Measurements from ENCODE around the gene KDR. TPM values are rescaled to one million over a fixed set of nuclear protein-coding genes. Genes with fewer than 3 reads are reported as not detected.

KDR gene
- total and polyA plus RNA-seq, 2 donors (not counting 1 experiment from before 2014, with no cell fraction given) = not detected

DNA sequence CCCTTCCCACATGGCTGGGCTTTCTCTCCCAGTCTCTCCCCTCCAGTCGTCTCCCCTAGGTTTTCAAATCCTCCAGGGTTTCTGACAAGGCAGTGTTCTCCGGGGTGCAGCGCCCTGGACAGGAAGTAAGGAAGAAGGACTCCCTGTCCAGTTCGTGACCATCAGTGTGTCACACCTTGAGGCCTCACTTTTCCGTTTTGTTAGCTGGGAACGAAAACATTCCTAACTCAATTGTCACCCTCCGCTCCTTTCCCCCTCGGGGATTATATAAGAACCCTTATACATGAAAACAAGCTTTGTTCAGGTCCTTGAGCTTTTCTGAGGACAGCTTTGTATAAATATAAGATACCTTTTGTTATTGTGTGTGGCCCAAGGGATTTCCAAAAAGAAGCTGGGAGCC, 92.1 kb downstream of the KDR start:
- Mint-ChIP-seq H3K4me3 (no peak overlapping the region), H3K4me1 (no peaks in the 10 kb centered on the region), H3K9me3 (ENCODE audit: insufficient read depth) (no peaks in the 10 kb centered on the region), H3K27ac (no peak overlapping the region), H3K27me3 (peaks cover 5% of the 10 kb centered on the region)
- TF ChIP-seq, protein P1, sequence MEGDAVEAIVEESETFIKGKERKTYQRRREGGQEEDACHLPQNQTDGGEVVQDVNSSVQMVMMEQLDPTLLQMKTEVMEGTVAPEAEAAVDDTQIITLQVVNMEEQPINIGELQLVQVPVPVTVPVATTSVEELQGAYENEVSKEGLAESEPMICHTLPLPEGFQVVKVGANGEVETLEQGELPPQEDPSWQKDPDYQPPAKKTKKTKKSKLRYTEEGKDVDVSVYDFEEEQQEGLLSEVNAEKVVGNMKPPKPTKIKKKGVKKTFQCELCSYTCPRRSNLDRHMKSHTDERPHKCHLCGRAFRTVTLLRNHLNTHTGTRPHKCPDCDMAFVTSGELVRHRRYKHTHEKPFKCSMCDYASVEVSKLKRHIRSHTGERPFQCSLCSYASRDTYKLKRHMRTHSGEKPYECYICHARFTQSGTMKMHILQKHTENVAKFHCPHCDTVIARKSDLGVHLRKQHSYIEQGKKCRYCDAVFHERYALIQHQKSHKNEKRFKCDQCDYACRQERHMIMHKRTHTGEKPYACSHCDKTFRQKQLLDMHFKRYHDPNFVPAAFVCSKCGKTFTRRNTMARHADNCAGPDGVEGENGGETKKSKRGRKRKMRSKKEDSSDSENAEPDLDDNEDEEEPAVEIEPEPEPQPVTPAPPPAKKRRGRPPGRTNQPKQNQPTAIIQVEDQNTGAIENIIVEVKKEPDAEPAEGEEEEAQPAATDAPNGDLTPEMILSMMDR (IDR thresholded peaks at IDR 0.05) = no peak
- no peak for TF ChIP-seq EZH2 (IDR thresholded peaks at IDR 0.05; ENCODE audit: borderline replicate concordance, insufficient read depth, low read depth, low read length, poor library complexity, severe bottlenecking)
- no peaks in the 10 kb centered on the region for H3K9me3 ChIP-seq (ENCODE audit: control extremely low read depth in 1 of 3, control insufficient read depth in 2 of 3, insufficient read depth in 1 of 3, low read length in 2 of 3)
- H3K9ac ChIP-seq (ENCODE audit: low read length) = no peak overlapping the region
- ChIA-PET POLR2A (no interaction called here), CTCF (no interaction called here)
- ATAC-seq (ENCODE audit: low read depth) = no peak
- H3K4me2 ChIP-seq (replicated peaks; ENCODE audit: low read depth, low read length, poor library complexity, severe bottlenecking) = no peak overlapping the region
- H3K4me3 ChIP-seq (ENCODE audit: control extremely low read depth in 1 of 5, extremely low read depth in 1 of 5, insufficient read depth in 1 of 5, low read depth in 2 of 5, low read length in 4 of 5) = no peak overlapping the region
- no peak for DNase-seq
- no peak overlapping the region for H3K27ac ChIP-seq (ENCODE audit: low read length in 2 of 2)
- no peaks in the 10 kb centered on the region for H3K4me1 ChIP-seq (ENCODE audit: control insufficient read depth in 2 of 2, insufficient read depth in 2 of 2, low read length in 2 of 2)
- H4K20me1 ChIP-seq (ENCODE audit: control insufficient read depth, insufficient read depth, low read length, poor library complexity, severe bottlenecking) = no peaks in the 10 kb centered on the region
- no peaks in the 10 kb centered on the region for H3K27me3 ChIP-seq (replicated peaks in 1 of 4; ENCODE audit: control extremely low read depth in 1 of 4, control insufficient read depth in 3 of 4, insufficient read depth in 4 of 4, low read length in 3 of 4)
- no peak overlapping the region for H2AFZ ChIP-seq (ENCODE audit: insufficient read depth, low read depth, low read length, poor library complexity, severe bottlenecking)
- H3K79me2 ChIP-seq (ENCODE audit: control insufficient read depth, insufficient read depth, low read length) = no peaks in the 10 kb centered on the region
- no peaks in the 10 kb centered on the region for H3K36me3 ChIP-seq (replicated peaks in 1 of 2; ENCODE audit: control extremely low read depth in 1 of 2, control insufficient read depth in 1 of 2, extremely low read depth in 1 of 2, insufficient read depth in 2 of 2, low read length in 1 of 2)
- WGBS (ENCODE audit: insufficient coverage) = 94% methylated on average over 5 of the region's 8 CpGs
- intact Hi-C loops (cut with micrococcal nuclease) = no loop called here

DNA sequence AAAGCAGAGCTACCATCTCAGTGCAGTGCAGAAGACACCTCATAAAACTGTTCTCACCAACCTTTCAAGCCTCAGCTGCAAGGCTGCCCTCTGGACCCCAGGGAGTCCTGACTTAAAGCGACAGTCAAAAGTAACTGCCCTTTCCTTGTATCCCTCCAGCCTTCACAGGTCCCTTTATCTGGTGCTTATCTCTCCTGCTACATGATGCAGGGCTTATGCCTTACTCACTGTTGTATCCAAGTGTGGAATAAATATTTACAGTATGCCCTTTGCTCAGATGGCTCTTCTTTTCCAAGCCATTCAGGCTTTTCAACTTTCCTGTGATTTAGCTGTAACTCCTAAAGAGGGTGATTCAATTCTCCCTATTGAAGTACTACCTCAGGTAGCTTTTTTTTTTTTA, 92.6 kb downstream of the KDR start:
- H3K27ac ChIP-seq (ENCODE audit: low read length in 2 of 2) = no peak overlapping the region
- POLR2A ChIA-PET = no interaction called here
- H3K4me1 Mint-ChIP-seq = no peaks in the 10 kb centered on the region

More for the DNA sequence above, 92.6 kb downstream of the KDR start:
- H3K9ac ChIP-seq (ENCODE audit: low read length) = no peak overlapping the region
- DNase-seq (no peak), ATAC-seq (ENCODE audit: low read depth) (no peak)
- no peak overlapping the region for H2AFZ ChIP-seq (ENCODE audit: insufficient read depth, low read depth, low read length, poor library complexity, severe bottlenecking)
- Mint-ChIP-seq H3K9me3 (ENCODE audit: insufficient read depth) (no peaks in the 10 kb centered on the region), H3K27ac (no peak overlapping the region), H3K4me3 (no peak overlapping the region), H3K27me3 (peaks cover 5% of the 10 kb centered on the region)
- H3K4me2 ChIP-seq (replicated peaks; ENCODE audit: low read depth, low read length, poor library complexity, severe bottlenecking) = no peak overlapping the region
- H3K36me3 ChIP-seq (replicated peaks in 1 of 2; ENCODE audit: control extremely low read depth in 1 of 2, control insufficient read depth in 1 of 2, extremely low read depth in 1 of 2, insufficient read depth in 2 of 2, low read length in 1 of 2) = no peaks in the 10 kb centered on the region
- no CpG with 5 or more reads among the region's 1 CpG for WGBS (ENCODE audit: insufficient coverage)
- H3K79me2 ChIP-seq (ENCODE audit: control insufficient read depth, insufficient read depth, low read length) = no peaks in the 10 kb centered on the region
- intact Hi-C loops (cut with micrococcal nuclease) = no loop called here
- H3K27me3 ChIP-seq (replicated peaks in 1 of 4; ENCODE audit: control extremely low read depth in 1 of 4, control insufficient read depth in 3 of 4, insufficient read depth in 4 of 4, low read length in 3 of 4) = no peaks in the 10 kb centered on the region
- H3K9me3 ChIP-seq (ENCODE audit: control extremely low read depth in 1 of 3, control insufficient read depth in 2 of 3, insufficient read depth in 1 of 3, low read length in 2 of 3) = no peaks in the 10 kb centered on the region
- no peaks in the 10 kb centered on the region for H3K4me1 ChIP-seq (ENCODE audit: control insufficient read depth in 2 of 2, insufficient read depth in 2 of 2, low read length in 2 of 2)
- H4K20me1 ChIP-seq (ENCODE audit: control insufficient read depth, insufficient read depth, low read length, poor library complexity, severe bottlenecking) = no peaks in the 10 kb centered on the region
- H3K4me3 ChIP-seq (ENCODE audit: control extremely low read depth in 1 of 5, extremely low read depth in 1 of 5, insufficient read depth in 1 of 5, low read depth in 2 of 5, low read length in 4 of 5) = no peak overlapping the region
- CTCF ChIA-PET = no interaction called here
- no peak for TF ChIP-seq EZH2 (IDR thresholded peaks at IDR 0.05; ENCODE audit: borderline replicate concordance, insufficient read depth, low read depth, low read length, poor library complexity, severe bottlenecking)
- TF ChIP-seq, protein P1 (IDR thresholded peaks at IDR 0.05) = no peak

Measured in B cell (primary cell).